CD4-positive, alpha-beta T cell treated with Interleukin-15 for 4 hours (primary cell): ENCODE results near the gene CRKL.
A peak's percentile ranks its signal among the peaks of the same experiment; 100 is the strongest.
"Not testable (repeated sequence)": the region's sequence is repeated elsewhere in the genome, so short reads cannot be mapped to it uniquely, and the experiment has no call there.

Experiments
- DNase-seq: peaks from one replicate; pipeline ENCODE4 v3.0.0-alpha.2; 2020; ENCODE audit warnings: low spot score

The CRKL gene

GRCh38 chr22:20967697-20968211 lies 50.5 kb downstream of the CRKL start:
- no peak for DNase-seq

DNA sequence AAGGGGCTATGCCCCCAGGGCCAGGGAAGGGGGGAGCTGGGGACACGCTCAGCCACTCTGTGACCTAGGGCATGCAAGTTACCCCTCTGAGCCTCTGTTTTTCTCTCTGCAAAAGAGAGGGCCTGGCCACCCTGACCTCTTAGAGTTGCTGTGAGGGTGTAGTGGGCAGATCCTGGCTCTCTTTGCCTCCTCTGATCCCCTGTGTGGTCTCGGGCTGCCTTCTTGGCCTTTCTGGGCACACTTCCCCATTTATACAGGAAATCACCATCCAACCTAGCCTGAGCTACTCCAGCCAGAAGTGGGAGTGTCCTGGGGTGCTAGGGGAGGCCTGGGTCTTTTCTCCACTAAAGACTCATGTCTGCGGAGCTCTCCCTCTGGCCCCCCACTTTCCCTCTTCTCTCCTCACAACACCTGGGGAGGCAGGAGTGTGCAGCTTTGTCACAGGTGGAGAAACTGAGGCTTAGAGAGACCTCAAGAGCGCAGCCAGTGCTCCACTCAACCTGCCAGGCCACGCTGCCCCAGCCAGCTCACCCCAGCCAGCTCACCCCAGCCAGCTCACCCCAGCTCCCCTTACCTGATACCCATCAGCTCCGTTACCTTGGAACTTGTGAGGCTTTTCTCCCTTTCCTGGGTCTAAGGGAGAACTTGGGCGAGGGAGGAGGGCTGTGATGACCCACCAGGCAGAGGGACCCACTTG lies 51.2 kb downstream of the CRKL start:
- DNase-seq, result no peak

- no peak for DNase-seq
These were observed 53.9 kb downstream of the CRKL start for GRCh38 chr22:20970939-20971657.

GRCh38 chr22:20972014-20972694 lies 54.9 kb downstream of the CRKL start:
- not testable (repeated sequence) for DNase-seq

DNA sequence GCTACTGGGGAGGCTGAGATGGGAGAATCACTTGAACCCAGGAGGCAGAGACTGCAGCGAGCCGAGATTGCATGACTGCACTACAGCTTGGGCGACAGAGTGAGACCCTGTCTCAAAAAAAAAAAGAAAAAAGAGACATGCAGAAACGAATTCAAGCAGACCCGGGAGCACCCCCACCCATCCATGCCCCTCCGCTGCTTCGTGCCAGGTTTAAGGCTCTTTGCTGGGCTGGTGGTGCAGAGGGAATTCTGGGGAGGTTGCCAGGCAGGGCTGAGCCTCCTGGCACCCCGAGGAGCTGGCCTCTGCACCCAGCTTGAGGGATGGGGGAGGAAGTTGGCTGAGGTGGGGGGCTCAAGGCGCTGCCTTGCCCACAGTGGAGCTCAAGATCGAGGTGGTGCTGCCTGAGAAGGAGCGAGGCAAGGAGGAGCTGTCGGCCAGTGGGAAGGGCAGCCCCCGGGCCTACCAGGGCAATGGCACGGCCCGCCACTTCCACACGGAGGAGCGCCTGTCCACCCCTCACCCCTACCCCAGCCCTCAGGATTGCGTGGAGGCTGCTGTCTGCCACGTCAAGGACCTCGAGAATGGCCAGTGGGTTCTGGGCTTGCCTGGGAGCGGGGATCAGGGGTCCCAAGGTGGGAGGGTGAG lies 55.8 kb downstream of the CRKL start:
- DNase-seq, result no peak

DNA sequence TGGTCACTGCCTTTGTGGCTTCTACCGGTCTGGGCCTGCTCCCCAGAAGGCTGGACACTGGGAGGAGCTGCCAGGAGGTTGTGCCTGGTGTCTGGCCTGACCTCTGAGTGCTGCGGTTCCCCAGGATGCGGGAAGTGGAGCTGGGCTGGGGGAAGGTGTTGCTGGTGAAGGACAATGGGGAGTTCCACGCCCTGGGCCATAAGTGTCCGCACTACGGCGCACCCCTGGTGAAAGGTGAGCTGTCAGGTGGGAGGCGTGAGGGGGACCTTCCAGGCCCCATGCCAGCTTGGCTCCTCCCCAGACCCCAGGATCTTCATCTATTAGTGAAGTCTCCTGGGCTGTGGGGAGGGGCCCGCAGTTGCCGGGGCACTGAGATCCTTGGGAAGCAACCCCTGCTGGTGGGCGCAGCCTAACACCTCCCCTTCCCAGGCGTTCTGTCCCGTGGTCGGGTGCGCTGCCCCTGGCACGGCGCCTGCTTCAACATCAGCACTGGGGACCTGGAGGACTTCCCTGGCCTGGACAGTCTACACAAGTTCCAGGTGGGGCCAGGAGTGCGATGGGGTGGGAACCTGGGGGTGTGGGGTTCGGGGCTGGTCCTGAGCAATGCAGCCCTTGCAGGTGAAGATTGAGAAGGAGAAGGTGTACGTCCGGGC lies 56.6 kb downstream of the CRKL start:
- no peak for DNase-seq

- no peak for DNase-seq
These were observed 57.2 kb downstream of the CRKL start for GRCh38 chr22:20974336-20974955.

DNA sequence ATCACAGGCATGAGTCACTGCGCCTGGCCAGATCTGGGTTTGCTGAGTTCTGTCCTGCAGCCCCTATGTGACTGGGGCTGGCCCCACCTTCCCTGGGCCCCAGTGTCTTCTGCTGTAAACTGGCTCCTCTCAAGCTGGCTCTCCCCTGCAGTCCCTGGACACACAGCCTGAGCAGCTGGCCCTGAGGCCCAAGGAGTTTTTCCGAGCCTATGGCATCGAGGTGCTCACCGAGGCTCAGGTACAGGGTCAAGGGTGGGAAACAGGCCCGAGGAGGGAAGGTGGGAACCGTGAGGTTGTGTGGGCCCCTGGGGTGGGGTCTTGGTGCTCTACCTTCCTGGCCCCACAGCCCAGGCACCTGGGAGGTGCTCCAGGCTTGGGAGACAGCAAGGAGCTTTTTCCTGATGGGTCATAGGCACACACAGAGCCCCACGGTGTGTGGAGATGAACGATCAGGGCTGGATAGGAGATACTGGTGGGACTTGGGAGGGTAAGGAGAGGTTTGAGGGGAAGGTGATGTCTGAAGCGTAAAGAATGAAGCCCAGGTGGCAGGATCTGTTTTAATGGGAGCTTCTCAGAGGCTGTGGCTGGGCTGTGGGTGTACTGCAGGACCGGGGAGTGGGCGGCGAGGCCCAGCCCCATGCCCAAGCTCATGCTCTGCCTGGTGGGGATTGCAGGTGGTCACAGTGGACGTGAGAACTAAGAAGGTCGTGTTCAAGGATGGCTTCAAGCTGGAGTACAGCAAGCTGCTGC lies 58.5 kb downstream of the CRKL start:
- no peak for DNase-seq

DNA sequence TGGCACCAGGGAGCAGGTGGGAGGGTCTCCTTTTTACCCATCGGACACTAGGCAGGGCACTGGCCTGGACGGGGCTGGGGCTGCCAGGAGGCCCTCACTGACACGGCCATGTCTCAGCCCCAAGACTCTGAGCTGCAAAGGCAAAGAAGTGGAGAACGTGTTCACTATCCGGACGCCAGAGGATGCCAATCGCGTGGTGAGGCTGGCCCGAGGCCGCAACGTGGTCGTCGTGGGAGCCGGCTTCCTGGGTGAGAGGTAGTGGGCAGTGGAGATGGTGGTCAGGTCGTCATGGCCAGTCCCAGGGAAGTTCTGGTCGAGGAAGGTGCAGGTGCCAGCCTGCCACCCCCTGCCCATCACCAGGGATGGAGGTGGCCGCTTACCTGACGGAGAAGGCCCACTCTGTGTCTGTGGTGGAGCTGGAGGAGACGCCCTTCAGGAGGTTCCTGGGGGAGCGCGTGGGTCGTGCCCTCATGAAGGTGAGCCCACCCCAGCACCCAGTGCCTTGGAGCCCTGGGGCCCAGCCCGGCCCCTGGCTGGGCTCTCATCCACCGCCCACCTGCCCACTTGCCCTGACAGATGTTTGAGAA lies 59.2 kb downstream of the CRKL start:
- no peak for DNase-seq

DNA sequence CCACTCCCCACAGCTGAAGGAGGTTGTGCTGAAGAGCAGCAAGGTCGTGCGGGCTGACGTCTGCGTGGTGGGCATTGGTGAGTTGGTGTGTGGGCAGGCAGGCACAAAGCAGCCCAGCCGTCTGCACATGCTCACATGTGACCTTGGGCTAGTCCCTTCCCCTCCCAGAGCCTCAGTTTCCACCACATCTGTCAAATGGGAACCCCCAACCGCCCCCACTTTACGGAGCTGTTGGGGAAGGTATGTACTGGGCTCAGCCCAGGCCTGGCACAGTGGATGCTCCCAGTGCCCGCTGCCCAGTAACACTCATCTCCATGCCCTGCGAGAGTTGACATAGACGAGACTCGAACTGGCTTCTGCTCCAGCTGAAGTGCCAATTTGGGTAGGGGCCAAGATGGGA lies 59.8 kb downstream of the CRKL start:
- DNase-seq, result no peak

- no peak for DNase-seq
These were observed 60.4 kb downstream of the CRKL start for GRCh38 chr22:20977516-20978170.

DNA sequence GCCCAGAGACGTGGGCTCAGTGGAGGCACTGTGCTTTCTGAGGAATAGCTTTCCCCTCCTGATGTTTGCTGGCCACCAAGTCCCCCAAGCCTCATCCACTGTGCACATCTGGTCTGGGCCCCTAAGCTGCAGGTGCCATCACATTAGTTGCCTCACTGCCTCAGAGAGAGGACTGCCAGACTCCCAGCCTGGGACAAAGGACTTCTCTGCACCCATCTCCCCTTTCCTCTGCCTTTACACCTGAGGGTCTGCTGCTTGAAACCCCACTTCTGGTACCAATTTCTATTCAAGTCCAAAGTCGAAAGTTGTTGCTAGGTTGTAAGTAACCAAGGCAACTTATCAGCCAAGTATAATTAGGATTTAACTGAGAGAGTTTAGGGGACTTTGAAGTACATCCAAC lies 61.2 kb downstream of the CRKL start:
- DNase-seq, result no peak

GRCh38 chr22:20979243-20979809 lies 62.1 kb downstream of the CRKL start:
- peak; percentile 33 for DNase-seq

DNA sequence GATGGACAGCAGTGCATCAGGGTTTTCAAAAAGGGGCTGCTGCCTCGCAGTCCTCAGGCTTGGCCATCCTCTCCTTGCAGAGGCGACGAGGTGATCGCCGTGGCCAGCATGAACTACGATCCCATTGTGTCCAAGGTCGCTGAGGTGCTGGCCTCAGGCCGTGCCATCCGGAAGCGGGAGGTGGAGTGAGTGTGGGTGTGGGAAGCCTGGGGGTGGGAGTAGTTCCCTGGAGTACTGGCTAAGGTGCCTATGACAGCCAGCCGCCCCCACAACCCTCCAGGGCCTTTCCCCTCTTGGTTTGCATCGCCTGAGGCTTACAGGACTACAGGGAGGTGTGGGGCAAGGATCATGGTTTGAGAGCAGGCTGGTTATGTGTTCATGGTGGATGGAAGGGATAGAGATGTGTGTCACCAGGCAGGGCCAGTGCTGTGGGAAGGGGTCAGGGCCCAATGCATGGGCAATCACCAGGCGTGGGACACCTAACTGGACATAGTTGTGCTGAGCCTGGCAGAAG lies 62.8 kb downstream of the CRKL start:
- DNase-seq, result no peak

DNA sequence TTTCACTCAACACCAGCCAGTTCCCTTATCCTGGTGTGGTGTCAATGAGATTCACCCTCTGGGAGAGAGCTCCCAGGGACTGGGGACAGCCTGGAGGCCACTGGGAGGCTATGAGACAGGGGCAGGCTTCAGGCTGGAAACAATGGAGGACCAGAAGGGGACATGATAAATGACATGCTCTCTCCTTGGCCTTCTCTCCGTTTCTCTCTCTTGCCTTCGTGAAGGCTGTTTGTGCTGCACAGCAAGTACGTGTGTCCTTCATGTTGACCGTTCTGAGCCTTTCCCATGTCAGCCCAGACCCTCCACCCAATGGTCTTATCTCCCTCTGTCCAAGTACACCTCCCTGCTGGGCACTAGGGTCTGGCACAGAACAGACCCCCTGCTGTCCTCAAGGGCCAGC lies 63.3 kb downstream of the CRKL start:
- no peak for DNase-seq

GRCh38 chr22:20980938-20981722 lies 63.9 kb downstream of the CRKL start:
- no peak for DNase-seq

- peak; percentile 67 for DNase-seq
These were observed 64.8 kb downstream of the CRKL start, which contains the start of gene LZTR1 for GRCh38 chr22:20981787-20982562. Gene LZTR1, plus strand, starts transcription at chr22:20982297. Its CDS starts 75 bp downstream, at chr22:20982372.

DNA sequence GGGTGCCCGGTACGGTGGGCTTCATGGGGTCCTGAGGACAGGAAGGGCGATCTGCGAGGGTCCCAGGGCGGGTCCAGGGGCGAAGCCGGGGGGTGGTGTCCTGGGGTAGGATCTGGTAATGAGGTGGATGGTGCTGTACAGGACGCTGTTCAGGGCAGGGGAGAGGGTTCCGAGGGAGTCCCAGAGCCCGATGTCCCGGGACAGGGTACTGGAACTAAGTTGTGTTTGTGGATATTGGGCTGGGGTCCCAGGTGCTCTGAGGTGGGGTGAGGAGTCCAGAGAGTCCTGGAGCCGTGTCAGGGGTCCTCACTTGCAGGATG lies 65.3 kb downstream of the CRKL start:
- no peak for DNase-seq
